HAP-1 (cell line): Measurements from ENCODE around the gene APOL5.
A peak's percentile ranks its signal among the peaks of the same experiment; 100 is the strongest.

ENCODE experiments used
- DNase-seq, 2 experiments: peaks; one replicate each; pipeline ENCODE4 v3.0.0-alpha.2; 2016 to 2020; ENCODE audit warnings: low spot score in 2 of 2
- H3K27me3 ChIP-seq: fragments of 250-450 bp; sonication (Bioruptor Pico); 2 replicates; pipeline ENCODE4 v1.5.1; 2020; ENCODE audit warnings: low read depth, mild to moderate bottlenecking, moderate library complexity
- H3K36me3 ChIP-seq: fragments of 250-450 bp; sonication (Bioruptor Pico); replicated peaks from 2 replicates; pipeline ENCODE4 v1.5.1; 2020; ENCODE audit warnings: mild to moderate bottlenecking
- H3K4me1 ChIP-seq: fragments of 250-450 bp; sonication (Bioruptor Pico); 2 replicates; pipeline ENCODE4 v1.5.1; 2020; ENCODE audit warnings: mild to moderate bottlenecking
- H3K4me3 ChIP-seq: fragments of 250-450 bp; sonication (Bioruptor Pico); 2 replicates; pipeline ENCODE4 v1.5.1; 2020; ENCODE audit warnings: mild to moderate bottlenecking, moderate library complexity
- H3K9me3 ChIP-seq: fragments of 250-450 bp; sonication (Bioruptor Pico); 2 replicates; pipeline ENCODE4 v1.5.1; 2020; ENCODE audit warnings: mild to moderate bottlenecking, moderate library complexity
- in situ Hi-C: fragments of 300-500 bp; cut with MboI; formaldehyde crosslinking; loops from 3 replicates; pipeline ENCODE4 v1.14.3; 2020; ENCODE audit warnings: low sequenced_read_pairs, inconsistent platforms, mixed read lengths

The APOL5 gene

GRCh38 chr22:35761037-35761436, 43.4 kb downstream of the APOL5 start:
- no peaks in the 10 kb centered on the region for H3K9me3 ChIP-seq
- no peak overlapping the region for H3K4me3 ChIP-seq
- DNase-seq, result no peak
- no peaks in the 10 kb centered on the region; the same call in none of the 2 replicates for H3K4me1 ChIP-seq
- H3K27me3 ChIP-seq, result no peaks in the 10 kb centered on the region
- in situ Hi-C loops, result no loop called here
- H3K36me3 ChIP-seq, result peaks cover 6% of the 10 kb centered on the region

GRCh38 chr22:35766654-35767580, 49.2 kb downstream of the APOL5 start:
- Histone ChIP-seq H3K36me3 (no peaks in the 10 kb centered on the region), H3K9me3 (no peaks in the 10 kb centered on the region), H3K4me3 (no peak overlapping the region), H3K4me1 (peaks cover 11% of the 10 kb centered on the region), H3K27me3 (no peaks in the 10 kb centered on the region)
- in situ Hi-C loops, result no loop called here
- DNase-seq, result peak; percentile 45 to 49

- in situ Hi-C loops, result no loop called here
- no peak overlapping the region for H3K4me3 ChIP-seq
- peaks cover 13% of the 10 kb centered on the region for H3K4me1 ChIP-seq
- no peaks in the 10 kb centered on the region for H3K9me3 ChIP-seq
- H3K27me3 ChIP-seq, result no peaks in the 10 kb centered on the region
- H3K36me3 ChIP-seq, result no peaks in the 10 kb centered on the region
- no peak for DNase-seq
These were observed 52.3 kb downstream of the APOL5 start for GRCh38 chr22:35769974-35770373.

GRCh38 chr22:35775339-35775738, 57.7 kb downstream of the APOL5 start:
- in situ Hi-C loops, result no loop called here
- Histone ChIP-seq H3K4me3 (no peak overlapping the region), H3K9me3 (no peaks in the 10 kb centered on the region), H3K36me3 (no peaks in the 10 kb centered on the region), H3K27me3 (no peaks in the 10 kb centered on the region), H3K4me1 (0 out of 2 replicates have a peak, but pooled peaks cover 3% of the 10 kb centered on the region)
- DNase-seq, result no peak

GRCh38 chr22:35777335-35777975, 59.8 kb downstream of the APOL5 start:
- in situ Hi-C loops, result no loop called here
- Histone ChIP-seq H3K27me3 (no peaks in the 10 kb centered on the region), H3K9me3 (no peaks in the 10 kb centered on the region), H3K4me3 (no peak overlapping the region), H3K4me1 (peaks cover 4% of the 10 kb centered on the region; the same call in 1 of the 2 replicates), H3K36me3 (peaks cover 3% of the 10 kb centered on the region)
- DNase-seq, result no peak
